ENCODE measurements around the gene MYEOV. TPM values are rescaled to one million over a fixed set of nuclear protein-coding genes. Genes with fewer than 3 reads are reported as not detected.

MYEOV gene
- total RNA-seq, 2 experiments from 2014 or later: 0.23 TPM; not detected in 1

DNA sequence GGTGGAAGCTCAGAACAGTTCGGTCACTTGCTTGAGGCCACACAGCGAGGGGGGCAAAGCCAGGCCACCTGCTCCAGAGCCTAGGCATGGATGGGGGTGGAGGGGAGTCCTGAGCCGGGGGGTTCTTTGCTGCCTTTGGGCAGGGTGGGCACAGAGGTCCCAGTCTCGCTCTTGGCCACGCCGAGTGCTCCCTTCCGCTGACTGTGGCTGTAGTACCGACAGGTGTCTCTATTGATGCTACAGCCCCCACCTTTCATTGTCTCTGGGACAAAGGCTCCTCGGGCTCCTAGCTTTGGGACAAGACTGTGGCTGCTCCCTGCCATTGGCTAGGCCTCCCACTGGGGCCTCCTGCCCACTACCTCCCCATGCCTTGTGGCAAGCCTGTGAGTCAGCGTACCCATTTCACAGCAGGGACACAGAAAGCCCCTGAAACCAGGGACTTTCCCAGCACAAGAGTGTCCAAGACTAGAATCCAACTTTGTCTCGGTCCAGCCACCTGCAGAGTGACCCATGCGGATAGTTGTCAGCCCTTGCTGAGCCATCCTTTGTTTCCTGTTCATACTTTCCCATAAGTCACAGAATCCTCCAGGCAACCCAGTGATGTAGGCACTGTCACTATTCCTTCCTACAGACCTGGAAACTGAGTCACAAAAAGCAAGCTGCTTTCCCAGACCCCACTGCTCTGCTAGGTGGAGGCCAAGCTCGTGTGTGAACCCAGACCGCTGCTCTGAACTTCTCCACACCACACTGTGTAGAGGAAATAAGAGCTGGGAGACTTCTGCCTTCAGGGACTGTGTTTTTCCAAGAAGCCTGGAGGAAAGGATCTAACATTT is 17.2 kb downstream of the MYEOV start:
- ChIA-PET POLR2A (no interaction called here), CTCF (interaction anchor here (1.5 kb wide), 1 partner anchor 14 kb away, joined by 5 read pairs; no protein-coding TSS in a partner anchor)

DNA sequence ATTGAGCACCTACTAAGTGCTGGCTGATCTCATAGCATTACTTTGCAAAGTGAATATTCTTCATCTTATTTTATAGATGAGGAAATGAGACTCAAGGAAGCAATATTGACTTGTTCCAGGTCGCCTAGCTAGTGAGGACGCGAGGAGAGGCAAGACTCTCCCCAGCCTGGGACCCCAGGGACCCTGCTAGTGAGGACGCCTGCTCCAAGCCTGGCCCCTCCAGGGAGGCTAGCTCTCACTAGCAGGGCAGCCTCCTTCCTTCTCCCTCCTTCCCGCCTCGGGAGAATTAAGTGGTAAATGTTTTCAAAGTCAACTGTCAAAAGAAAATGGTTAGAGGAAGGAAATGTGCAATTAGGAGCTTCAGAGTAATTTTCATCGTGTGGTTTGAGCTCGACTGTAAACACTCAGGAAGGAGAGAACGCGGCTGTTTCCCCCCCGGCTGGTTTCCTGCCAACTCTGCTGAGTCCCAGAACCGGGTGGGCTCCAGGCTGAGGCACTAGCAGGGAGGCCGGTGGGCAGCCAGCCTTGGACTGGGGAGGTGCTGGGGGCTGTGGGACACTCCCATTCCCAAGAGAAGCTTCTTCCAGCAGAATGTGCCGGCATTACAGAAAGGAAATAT is 17.9 kb downstream of the MYEOV start:
- ChIA-PET CTCF (interaction anchor here (1.5 kb wide), 1 partner anchor 14 kb away, joined by 5 read pairs; no protein-coding TSS in a partner anchor), POLR2A (interaction anchor here (0.6 kb wide), 1 partner anchor 15 kb away, joined by 4 read pairs; no protein-coding TSS in a partner anchor)

DNA sequence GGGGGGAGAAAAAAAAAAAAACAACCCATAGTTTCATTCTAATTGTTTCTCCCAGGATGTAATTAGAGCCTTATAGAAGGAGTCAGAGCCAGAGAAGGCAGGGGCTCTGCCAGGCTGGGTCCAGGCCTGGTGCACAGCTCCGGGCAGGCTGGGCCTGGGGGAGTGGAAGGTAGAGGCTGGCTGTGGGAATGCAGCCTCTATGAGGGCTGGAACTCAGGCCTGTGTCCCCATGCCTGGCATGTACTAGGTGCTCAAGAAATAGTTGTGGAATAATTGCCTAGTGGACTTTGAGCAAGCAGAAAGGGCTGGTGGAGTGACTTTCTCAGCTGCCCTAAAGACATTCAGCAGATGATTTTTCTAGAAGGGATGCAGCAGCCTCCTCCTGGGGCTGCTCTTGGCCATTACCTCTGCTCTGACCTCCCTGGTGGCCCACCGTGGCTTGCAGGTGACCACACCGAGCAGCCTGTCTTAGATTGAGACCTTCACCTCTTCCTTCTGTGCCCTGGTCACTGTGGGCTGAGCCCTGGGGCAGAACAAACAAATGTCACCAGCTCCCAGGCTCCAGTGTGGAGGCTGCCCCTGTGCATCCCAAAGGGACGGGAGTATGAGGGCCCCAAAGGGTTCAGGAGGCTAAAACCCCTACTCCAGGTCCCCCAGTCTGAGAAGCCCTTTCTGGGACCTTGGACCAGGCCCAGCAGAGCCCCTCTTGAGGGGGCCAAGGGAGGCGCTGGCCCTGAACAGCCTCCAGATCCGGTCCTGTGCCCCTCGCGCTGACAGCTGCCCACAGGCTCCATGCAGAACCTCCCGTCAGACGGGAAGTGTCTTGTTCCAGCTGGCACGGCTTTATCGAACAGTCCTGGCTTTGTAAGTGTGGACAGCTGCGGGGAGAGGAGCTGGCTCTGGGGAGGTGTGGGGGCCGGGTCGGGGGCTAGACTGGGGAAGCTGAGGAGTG is 18.8 kb downstream of the MYEOV start:
- ChIA-PET CTCF (interaction anchor here (1.5 kb wide), 1 partner anchor 15 kb away, joined by 5 read pairs; no protein-coding TSS in a partner anchor), POLR2A (interaction anchor here (0.6 kb wide), 1 partner anchor 15 kb away, joined by 4 read pairs; no protein-coding TSS in a partner anchor)

DNA sequence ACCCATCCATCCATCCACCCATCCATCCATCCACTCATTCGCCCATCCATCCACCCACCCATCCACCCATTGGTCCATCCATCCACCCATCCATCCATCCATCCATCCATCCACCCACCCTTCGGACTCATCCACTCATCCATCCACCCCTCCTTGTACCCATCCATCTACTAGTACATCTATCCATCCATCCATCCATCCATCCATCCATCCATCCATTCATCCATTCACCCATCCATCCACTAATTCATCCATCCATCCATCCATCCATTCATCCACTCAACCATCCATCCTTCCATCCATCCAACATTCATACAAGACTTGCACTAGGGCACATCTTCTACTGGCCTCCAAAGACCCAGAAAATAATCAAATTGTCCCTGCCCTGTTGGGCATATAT is 20.0 kb downstream of the MYEOV start:
- CTCF ChIA-PET: no interaction called here
- POLR2A ChIA-PET: no interaction called here

DNA sequence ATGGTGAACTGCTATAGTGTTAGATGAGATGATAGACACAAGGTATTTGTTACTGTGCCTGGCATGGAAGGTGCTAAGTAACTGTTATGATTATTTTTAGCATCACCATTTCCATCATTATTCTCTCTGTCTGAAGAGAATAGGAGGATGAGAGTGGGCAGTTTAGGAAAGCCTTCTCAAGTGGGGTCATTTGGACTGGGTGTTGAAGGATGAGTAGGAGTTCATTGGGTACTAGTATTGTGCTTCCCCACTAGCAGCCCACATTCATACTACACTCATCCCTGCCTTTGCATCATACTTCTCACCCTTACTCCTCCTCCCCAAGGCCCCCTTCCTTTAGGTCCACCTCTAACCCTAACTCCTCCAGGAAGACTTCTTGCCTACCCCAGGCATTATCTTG is 20.6 kb downstream of the MYEOV start:
- POLR2A ChIA-PET: no interaction called here
- CTCF ChIA-PET: no interaction called here

DNA sequence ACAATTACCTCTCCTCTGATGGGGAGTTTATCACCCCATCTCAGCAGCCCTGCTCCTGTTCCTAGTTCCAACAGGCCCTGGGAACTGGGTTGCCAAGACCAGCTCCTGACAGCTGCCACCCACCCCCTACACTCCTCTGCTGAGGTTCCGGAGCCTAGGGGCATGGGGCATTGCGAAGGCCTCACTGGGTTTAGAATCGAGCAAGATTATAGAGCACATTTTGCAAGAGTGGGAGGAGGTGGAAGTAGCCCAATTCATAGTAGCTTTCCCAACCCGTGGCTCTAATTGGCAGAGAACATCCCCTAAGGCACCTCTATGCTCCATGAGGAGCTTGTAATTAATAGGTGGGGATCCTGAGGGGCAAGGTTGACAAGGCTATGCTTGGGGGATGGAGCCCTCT is 23.0 kb downstream of the MYEOV start:
- ChIA-PET POLR2A (no interaction called here), CTCF (no interaction called here)

DNA sequence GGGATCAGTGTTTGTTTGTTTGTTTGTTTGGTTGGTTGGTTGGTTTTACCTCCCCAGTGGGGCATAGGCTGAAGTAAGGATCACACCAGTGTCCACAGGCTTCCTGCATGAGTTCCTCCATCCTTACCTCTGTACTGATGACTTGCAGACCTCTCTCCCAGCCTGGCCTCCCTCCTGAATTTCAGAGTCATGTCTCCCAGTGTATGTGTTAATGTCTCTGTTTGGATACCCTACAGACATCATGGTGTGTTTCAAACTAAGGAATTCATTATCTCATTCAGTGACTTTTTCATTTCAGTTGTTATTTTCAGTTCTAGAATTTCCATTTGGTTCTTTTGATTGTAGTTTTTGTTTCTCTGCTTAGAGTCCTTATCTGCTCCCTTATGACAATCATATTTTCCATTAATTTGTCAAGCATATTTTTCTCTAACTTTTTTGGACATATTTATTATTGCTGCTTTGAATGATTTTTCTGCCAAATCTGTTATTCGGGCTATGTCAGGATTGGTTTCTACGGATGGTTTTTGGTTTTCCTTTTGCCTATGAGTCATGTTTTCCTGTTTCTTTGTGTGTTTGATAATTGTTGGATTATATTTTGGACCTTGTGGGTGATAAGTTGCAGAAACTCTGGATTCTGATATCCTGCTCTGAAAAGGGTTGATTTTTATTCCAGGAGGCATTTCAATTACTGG is 23.6 kb downstream of the MYEOV start:
- ChIA-PET CTCF (no interaction called here), POLR2A (no interaction called here)

DNA sequence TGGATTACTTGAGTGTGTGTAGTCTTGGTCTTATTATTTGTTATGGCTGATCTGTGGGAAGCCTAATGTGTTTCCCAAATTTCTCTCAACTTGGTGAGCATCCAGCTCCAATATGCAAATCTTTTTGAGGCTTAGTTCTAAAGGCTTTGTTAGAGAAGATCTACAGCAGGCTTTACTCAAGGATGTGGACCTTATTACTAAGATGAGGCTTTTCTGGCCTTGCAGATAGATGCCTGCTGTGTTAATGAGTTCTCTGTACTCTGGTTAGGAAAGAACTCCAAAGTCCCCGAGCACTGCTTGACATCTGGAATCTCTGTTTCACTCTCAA is 24.1 kb downstream of the MYEOV start:
- CTCF ChIA-PET: no interaction called here

DNA sequence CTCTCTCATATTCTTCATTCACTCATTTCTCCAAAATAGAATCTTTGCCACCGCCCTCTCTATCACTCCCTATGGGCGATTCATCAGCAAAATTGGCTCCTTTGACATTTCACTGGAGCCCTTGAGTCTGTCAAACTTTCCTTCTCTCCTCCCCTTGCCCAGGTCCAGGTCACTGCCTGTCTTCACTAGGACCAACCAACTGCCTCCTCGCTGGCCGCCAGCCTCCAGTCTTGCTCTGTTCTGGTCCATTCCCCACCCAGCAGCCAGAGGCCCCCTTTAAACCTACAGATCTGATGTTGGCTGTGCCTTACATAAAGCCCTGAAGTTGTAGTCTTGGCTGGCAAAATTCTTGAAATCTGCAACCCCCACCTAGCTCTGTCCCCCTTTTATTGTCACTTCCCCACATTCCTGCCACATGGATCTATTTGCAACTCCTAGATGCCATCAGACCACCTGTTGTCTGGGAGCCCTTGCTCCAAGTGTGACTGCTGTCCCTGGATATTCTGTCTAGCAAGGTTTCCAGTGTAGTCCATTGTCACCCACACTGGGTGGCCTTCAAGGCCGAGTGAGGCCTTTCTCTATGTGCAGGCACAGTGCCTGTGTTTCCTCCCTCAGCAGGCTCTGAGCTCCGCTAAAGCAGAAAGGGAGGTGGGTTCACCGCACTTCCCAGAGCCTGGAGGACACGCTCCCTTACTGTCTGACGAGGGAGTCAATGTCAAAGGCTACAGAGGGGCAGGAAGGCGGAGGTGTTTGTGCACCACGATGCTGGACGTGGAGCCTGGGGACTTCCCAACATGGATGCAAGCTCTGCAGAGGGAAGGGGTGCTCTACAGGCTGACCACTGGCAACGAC is 25.5 kb downstream of the MYEOV start:
- CTCF ChIA-PET: no interaction called here
- POLR2A ChIA-PET: no interaction called here

More for the DNA sequence above, 24.1 kb downstream of the MYEOV start:
- POLR2A ChIA-PET: no interaction called here

DNA sequence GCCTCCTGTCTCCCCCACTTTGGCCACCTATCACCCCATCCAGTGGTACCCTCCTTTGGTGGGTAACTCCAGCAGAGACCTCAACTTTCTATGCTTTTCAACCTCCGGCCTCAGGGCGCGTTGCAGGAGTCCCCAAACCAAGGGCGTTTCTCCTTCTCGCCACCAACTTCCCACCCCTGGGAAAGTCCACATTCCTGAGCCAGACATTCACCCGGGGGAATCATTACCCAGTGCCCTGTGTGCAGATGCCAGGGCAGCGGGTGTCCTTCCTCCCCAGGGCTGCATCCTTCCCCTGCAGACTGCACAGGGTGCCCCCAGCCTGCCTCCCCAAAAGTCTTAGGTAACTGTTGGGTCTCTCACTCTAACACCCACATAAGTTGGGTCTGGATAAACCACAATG is 26.4 kb downstream of the MYEOV start:
- CTCF ChIA-PET: no interaction called here
- POLR2A ChIA-PET: no interaction called here

DNA sequence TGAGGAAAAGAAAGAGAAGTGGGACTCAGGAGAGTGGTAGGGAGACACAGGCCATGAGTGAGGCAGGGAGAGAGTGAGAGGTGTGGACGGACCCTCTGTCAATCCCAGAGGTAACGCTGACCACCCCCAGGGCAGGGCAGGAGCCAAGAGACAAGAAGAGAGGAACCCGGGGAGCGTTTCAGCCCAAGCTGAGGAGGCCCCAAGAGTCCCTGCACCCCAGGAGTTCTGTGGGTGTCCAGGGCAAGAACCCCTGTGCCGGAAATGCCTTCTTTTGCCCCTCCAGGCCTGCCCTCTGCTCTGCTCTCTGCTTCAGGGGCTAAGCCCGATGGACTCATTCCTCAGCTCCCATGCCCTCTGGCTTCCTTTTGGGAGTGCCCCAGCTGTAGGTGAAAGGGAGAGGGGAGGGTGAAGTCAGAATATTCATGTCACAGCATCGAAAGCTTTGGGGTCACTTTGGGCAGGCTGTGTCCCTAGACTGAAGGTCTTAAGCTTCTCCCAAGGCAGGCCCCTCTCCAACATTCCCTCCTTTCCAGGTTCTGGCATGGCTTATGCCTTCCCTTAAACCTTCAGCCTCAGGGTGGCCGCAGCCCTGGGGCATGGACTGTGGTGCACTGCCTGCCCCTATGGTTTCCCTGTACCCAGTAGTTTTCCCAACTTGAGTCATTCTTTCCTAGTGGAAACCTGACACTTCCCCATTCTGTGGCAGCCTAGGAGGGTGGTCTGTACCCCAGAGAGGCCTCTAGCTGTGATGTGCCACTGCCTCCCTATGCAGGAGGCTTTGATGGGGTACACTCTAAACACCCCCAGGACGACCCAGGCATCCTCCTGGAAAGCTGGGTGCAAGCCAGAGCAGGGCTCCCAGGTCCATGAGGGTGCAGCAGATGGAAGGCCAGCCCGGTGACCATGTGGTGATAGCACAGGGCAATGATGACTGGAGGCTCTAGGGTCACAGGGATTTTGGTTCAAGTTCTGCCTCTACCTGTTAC is 27.1 kb downstream of the MYEOV start:
- POLR2A ChIA-PET: interaction anchor here (0.6 kb wide), 1 partner anchor 17 kb away, joined by 4 read pairs; no protein-coding TSS in a partner anchor
- CTCF ChIA-PET: no interaction called here

DNA sequence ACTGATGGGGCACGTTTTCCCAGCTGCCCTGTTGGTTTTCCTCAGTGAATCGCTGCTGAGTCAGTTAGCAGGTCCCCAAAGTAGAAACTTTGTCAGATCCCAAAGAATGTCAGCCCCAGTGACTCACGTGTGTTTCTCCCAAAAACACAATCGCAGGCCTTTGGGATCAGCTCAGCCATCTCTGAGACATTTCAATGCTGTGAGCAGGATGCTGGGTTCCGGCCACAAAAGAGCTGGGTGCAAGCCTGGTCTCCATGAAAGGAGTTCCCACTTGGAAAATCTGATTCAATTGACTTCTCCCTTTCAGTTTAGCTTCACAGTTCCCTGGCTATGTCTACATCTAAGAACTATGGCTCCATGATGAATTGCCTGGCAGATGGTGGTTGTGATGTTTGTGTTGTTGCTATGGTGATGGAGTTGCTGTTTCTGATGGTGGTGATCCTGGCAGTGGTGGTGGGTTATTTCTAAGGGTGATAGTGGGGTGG is 28.0 kb downstream of the MYEOV start:
- POLR2A ChIA-PET: interaction anchor here (0.6 kb wide), 1 partner anchor 16 kb away, joined by 4 read pairs; no protein-coding TSS in a partner anchor
- CTCF ChIA-PET: no interaction called here

DNA sequence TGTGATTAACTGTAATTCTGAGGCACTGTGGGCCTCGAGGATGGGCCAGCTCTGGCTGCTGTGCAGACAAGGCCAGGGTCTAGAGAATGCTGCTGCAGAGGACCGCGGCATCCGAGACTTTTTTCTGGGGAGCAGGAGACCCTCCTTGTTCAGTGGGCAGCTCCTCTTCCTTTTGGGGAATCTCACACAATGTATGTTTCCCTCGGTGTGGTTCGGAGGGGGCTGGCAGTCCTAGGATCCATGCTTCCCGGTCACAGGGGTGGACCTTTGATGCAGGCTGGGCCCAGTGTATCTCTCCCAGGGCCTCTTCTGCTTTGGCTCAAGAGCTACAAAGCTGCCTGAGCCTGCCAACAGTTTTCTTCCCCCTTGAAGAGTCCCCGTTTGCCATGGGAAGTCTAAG is 31.5 kb downstream of the MYEOV start:
- CTCF ChIA-PET: no interaction called here
- POLR2A ChIA-PET: no interaction called here

DNA sequence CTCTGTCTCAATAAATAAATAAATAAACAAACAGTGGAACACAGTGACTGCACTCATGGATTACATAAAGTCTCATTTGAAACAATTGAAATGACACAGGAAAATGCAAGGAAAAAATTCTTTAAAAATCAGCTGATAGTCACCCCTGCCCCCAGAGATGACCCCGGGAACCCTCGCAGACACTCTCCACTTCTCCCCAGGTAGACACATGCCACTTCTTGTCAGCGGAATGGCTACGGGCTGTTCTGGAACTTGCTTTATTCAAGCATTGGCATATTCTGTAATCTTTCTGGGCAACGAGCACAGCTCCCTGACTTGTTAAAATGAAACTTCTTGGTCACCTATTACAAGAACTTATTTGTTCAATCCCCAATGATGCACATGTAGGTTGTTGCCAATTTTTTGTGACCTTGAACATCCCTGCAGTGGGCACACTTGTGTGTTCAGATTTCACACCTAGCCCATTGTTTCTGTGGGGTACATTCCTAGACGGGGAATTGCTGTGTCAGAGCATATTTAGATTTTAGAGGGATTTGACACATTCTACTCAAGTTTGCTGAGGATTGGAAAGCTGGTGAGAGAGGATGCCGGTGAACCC is 32.8 kb downstream of the MYEOV start:
- CTCF ChIA-PET: no interaction called here

DNA sequence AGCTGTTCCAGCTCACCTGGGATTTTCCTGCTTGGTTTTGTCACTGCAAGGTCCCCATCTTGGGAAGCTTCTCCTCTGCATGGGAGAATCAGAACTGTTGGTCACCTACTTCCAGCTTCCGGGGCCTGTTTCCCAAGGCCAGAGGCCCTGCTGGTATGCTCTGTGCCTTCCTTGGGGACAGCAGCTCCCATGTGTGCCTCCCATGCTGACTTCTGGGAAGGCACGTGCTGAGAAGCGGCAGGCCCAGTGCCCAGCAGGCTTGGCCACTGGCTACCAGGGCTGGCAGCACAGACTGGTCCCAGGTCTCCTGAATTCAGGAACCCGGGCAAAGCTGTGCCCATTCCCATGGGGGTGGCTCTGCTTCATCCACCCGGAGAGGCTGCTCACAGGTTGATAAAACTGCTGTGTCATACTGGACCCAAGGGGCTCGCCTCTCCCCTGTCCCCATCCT is 33.8 kb downstream of the MYEOV start:
- CTCF ChIA-PET: no interaction called here
- POLR2A ChIA-PET: no interaction called here

More for the DNA sequence above, 32.8 kb downstream of the MYEOV start:
- POLR2A ChIA-PET: no interaction called here

DNA sequence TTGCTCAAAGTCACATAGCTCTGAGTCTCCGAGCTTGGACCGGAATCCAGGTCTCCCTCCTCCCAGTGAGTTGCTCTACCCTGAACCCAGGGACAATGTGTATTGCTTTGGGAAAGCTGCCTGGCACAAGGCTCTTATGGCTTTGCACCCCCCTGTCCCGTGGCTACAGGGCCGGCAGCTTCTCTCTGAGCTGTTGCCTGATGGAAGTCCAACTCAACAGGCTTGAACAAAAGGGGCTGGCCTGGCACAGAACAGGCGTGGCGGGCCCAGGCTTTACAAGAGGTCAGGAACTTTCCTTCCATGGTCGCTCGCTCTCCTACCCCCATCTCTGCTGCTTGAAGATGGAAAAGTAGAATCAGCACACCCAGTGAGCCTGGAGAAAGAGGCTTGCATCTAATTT is 34.3 kb downstream of the MYEOV start:
- CTCF ChIA-PET: no interaction called here
- POLR2A ChIA-PET: no interaction called here

DNA sequence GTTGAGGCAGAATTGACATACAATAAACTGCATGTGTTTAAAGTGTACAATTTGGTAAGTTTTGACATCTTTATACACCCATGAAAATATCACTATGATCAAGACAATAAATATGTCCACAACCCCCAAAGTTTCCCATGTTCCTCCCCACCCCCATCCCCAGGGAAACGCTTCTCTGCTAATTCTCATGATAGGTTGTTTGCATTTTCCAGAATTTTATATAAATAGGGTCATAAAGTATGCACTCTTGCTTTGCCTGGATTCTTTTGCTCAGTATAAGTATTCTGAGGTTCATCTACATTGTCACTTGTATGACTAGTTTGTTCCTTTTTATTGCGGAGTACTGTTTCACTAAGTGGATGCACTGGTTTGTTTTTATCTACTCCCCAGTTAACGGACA is 35.6 kb downstream of the MYEOV start:
- POLR2A ChIA-PET: no interaction called here
- CTCF ChIA-PET: no interaction called here
